ENCODE measurements around the gene NR1I2.
A peak's percentile ranks its signal among the peaks of the same experiment; 100 is the strongest.

Gene NR1I2

GRCh38 chr3:119794971-119795612 lies 13.2 kb downstream of the NR1I2 start:
- Mint-ChIP-seq H3K4me3 (no peak overlapping the region), H3K9me3 (ENCODE audit: low read depth) (no peaks in the 10 kb centered on the region), H3K36me3 (no peaks in the 10 kb centered on the region), H3K4me1 (ENCODE audit: low read depth) (no peaks in the 10 kb centered on the region), H3K27ac (no peak overlapping the region), H3K27me3 (peaks cover 8% of the 10 kb centered on the region)

- H3K36me3 Mint-ChIP-seq, result no peaks in the 10 kb centered on the region
- no peak overlapping the region for H3K4me3 Mint-ChIP-seq
- no peaks in the 10 kb centered on the region for H3K4me1 Mint-ChIP-seq (ENCODE audit: low read depth)
- no peak overlapping the region for H3K27ac Mint-ChIP-seq
- no peaks in the 10 kb centered on the region for H3K9me3 Mint-ChIP-seq (ENCODE audit: low read depth)
- H3K27me3 Mint-ChIP-seq, result peaks cover 13% of the 10 kb centered on the region
Observed at GRCh38 chr3:119795849-119796248, 13.9 kb downstream of the NR1I2 start.

DNA sequence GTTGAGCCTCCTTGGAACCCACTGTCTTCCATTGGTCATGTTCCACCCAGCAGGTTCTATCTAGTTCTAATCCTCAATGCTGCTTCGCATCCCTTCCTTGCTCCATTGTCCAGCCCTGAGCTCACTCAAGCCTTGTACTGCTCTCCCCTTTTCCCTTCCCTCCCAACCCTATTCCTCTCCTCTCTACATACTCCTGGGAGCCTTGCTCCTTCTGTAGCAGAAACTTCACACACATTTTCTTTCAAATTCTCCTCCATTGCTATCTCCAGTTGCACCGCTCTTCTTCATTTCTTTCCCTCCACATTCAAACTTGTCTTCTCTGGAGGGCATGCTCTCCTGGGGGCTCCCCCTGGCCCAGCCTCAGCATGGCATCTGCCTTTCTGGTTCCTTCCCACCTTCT lies 14.5 kb downstream of the NR1I2 start:
- H3K36me3 Mint-ChIP-seq, result no peaks in the 10 kb centered on the region
- H3K9me3 Mint-ChIP-seq (ENCODE audit: low read depth), result no peaks in the 10 kb centered on the region
- H3K27ac Mint-ChIP-seq, result no peak overlapping the region
- no peaks in the 10 kb centered on the region for H3K4me1 Mint-ChIP-seq (ENCODE audit: low read depth)
- H3K27me3 Mint-ChIP-seq, result peaks cover 13% of the 10 kb centered on the region
- H3K4me3 Mint-ChIP-seq, result no peak overlapping the region

DNA sequence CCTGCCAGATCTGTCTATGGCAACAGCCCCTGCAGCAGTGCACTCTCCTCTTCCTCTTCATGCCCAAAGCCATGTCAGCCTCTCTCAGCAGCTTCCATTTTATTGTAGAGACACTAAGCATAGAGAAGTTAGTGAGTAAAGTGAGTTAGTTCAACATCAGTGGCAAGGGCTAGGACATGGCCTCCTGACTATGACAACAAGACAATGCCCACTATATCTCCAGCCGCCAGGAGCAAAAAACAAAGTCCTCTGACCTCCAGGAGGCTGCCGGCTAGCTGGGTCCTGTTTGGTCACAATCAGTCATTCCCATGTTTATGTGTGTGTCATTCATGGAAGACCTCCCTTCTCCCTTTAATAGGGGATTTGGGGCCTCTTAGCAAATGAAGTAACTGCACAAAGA lies 14.9 kb downstream of the NR1I2 start:
- H3K27me3 Mint-ChIP-seq, result peaks cover 13% of the 10 kb centered on the region
- H3K4me3 Mint-ChIP-seq, result no peak overlapping the region
- H3K27ac Mint-ChIP-seq, result no peak overlapping the region
- no peaks in the 10 kb centered on the region for H3K4me1 Mint-ChIP-seq (ENCODE audit: low read depth)
- no peaks in the 10 kb centered on the region for H3K36me3 Mint-ChIP-seq
- no peaks in the 10 kb centered on the region for H3K9me3 Mint-ChIP-seq (ENCODE audit: low read depth)

DNA sequence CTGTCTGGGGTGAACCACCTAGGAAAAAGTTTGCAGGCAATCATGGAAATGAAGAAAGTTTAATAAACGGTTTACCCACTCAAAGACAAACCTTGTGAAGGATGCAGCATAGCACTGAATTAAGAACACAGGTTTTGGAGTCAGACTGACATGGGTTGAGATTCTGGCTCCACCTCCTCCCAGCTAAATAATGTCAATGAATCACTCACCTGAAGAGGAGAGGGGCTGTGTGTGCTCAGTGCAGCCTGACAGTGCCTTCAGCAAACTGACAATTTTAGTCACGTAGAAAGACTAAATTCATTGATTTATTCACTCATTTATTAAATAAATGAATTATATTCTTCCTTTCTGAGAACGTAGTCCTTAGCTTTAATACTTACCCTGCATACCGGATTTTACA lies 18.9 kb downstream of the NR1I2 start:
- Mint-ChIP-seq H3K4me1 (ENCODE audit: low read depth) (no peaks in the 10 kb centered on the region), H3K27ac (no peak overlapping the region), H3K4me3 (no peak overlapping the region), H3K36me3 (no peaks in the 10 kb centered on the region), H3K9me3 (ENCODE audit: low read depth) (no peaks in the 10 kb centered on the region), H3K27me3 (peaks cover 13% of the 10 kb centered on the region)

- Mint-ChIP-seq H3K27ac (no peak overlapping the region), H3K36me3 (no peaks in the 10 kb centered on the region), H3K27me3 (no peaks in the 10 kb centered on the region), H3K4me1 (ENCODE audit: low read depth) (peaks cover 10% of the 10 kb centered on the region), H3K4me3 (no peak overlapping the region), H3K9me3 (ENCODE audit: low read depth) (no peaks in the 10 kb centered on the region)
Observed at GRCh38 chr3:119808244-119808643, 26.3 kb downstream of the NR1I2 start.

GRCh38 chr3:119808843-119809242 lies 26.9 kb downstream of the NR1I2 start:
- peaks cover 10% of the 10 kb centered on the region for H3K4me1 Mint-ChIP-seq (ENCODE audit: low read depth)
- no peaks in the 10 kb centered on the region for H3K27me3 Mint-ChIP-seq
- H3K4me3 Mint-ChIP-seq, result no peak overlapping the region
- H3K36me3 Mint-ChIP-seq, result no peaks in the 10 kb centered on the region
- H3K9me3 Mint-ChIP-seq (ENCODE audit: low read depth), result no peaks in the 10 kb centered on the region
- H3K27ac Mint-ChIP-seq, result no peak overlapping the region

- H3K4me1 Mint-ChIP-seq (ENCODE audit: low read depth), result peaks cover 10% of the 10 kb centered on the region
- no peaks in the 10 kb centered on the region for H3K9me3 Mint-ChIP-seq (ENCODE audit: low read depth)
- H3K27me3 Mint-ChIP-seq, result no peaks in the 10 kb centered on the region
- peak overlapping the region; percentile 87 for H3K4me3 Mint-ChIP-seq
- H3K27ac Mint-ChIP-seq, result peak overlapping the region; percentile 92
- no peaks in the 10 kb centered on the region for H3K36me3 Mint-ChIP-seq
Observed at GRCh38 chr3:119809249-119810017, 27.5 kb downstream of the NR1I2 start.

DNA sequence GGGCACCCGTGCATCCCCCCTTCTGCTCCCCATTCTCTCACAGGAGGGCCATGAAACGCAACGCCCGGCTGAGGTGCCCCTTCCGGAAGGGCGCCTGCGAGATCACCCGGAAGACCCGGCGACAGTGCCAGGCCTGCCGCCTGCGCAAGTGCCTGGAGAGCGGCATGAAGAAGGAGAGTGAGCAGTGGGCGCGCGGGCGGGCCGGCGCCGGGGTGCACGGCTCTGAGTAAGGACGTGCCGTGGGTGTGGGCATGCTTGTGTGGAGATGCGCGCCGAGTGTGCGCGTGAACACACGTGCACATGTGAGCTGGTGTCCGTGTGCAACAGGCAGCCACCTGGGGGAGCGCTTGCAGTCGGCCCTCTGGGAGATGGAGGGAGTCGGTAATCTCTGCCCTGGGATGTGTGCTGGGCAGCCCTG lies 28.1 kb downstream of the NR1I2 start:
- Mint-ChIP-seq H3K4me3 (peak overlapping the region; percentile 87), H3K27ac (peak overlapping the region; percentile 92), H3K4me1 (ENCODE audit: low read depth) (peaks cover 10% of the 10 kb centered on the region), H3K9me3 (ENCODE audit: low read depth) (no peaks in the 10 kb centered on the region), H3K27me3 (no peaks in the 10 kb centered on the region), H3K36me3 (no peaks in the 10 kb centered on the region)

DNA sequence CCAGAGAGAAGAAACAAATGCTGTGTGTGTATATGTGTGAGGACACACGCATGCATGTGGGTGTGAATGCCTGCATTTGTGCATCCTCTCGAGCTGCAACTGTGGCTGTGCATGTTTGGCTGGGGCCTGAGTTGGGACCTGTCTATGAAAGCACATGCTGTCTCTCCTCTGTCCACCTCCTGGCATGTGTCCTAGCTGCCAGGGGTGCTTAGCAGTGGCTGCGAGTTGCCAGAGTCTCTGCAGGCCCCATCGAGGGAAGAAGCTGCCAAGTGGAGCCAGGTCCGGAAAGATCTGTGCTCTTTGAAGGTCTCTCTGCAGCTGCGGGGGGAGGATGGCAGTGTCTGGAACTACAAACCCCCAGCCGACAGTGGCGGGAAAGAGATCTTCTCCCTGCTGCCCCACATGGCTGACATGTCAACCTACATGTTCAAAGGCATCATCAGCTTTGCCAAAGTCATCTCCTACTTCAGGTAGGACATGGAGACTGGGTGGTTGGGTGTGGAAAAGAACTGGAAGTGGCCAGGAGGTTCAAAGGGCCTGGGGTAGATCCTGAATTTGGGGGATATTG lies 30.7 kb downstream of the NR1I2 start:
- H3K27me3 Mint-ChIP-seq, result peaks cover under 1% of the 10 kb centered on the region
- no peaks in the 10 kb centered on the region for H3K36me3 Mint-ChIP-seq
- H3K27ac Mint-ChIP-seq, result no peak overlapping the region

DNA sequence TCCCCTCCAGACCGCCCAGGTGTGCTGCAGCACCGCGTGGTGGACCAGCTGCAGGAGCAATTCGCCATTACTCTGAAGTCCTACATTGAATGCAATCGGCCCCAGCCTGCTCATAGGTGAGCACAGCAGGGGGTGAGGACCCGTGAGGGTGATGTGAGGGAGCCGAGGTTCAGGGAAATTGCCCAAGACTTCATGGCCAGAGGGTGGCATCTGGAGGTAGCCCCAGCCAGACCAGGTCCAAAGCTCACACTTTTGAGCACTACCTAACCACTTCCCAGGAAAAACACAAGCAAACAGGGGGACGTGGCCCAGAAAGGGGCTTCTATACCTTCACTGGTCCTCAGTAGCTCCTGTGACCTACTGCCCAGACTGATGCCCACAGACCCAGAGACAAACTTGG lies 33.8 kb downstream of the NR1I2 start:
- H3K36me3 Mint-ChIP-seq, result no peaks in the 10 kb centered on the region
- H3K4me1 Mint-ChIP-seq (ENCODE audit: low read depth), result peaks cover 1% of the 10 kb centered on the region
- H3K27me3 Mint-ChIP-seq, result peaks cover 1% of the 10 kb centered on the region
- no peak overlapping the region for H3K27ac Mint-ChIP-seq
- H3K9me3 Mint-ChIP-seq (ENCODE audit: low read depth), result no peaks in the 10 kb centered on the region
- no peak overlapping the region for H3K4me3 Mint-ChIP-seq

More for the DNA sequence above, 30.7 kb downstream of the NR1I2 start:
- H3K9me3 Mint-ChIP-seq (ENCODE audit: low read depth), result no peaks in the 10 kb centered on the region
- peaks cover 10% of the 10 kb centered on the region for H3K4me1 Mint-ChIP-seq (ENCODE audit: low read depth)
- H3K4me3 Mint-ChIP-seq, result no peak overlapping the region

DNA sequence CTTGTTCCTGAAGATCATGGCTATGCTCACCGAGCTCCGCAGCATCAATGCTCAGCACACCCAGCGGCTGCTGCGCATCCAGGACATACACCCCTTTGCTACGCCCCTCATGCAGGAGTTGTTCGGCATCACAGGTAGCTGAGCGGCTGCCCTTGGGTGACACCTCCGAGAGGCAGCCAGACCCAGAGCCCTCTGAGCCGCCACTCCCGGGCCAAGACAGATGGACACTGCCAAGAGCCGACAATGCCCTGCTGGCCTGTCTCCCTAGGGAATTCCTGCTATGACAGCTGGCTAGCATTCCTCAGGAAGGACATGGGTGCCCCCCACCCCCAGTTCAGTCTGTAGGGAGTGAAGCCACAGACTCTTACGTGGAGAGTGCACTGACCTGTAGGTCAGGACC lies 35.2 kb downstream of the NR1I2 start:
- H3K36me3 Mint-ChIP-seq, result no peaks in the 10 kb centered on the region
- no peak overlapping the region for H3K4me3 Mint-ChIP-seq
- no peak overlapping the region for H3K27ac Mint-ChIP-seq
- no peaks in the 10 kb centered on the region for H3K9me3 Mint-ChIP-seq (ENCODE audit: low read depth)
- peaks cover 3% of the 10 kb centered on the region for H3K4me1 Mint-ChIP-seq (ENCODE audit: low read depth)
- peaks cover 1% of the 10 kb centered on the region for H3K27me3 Mint-ChIP-seq

DNA sequence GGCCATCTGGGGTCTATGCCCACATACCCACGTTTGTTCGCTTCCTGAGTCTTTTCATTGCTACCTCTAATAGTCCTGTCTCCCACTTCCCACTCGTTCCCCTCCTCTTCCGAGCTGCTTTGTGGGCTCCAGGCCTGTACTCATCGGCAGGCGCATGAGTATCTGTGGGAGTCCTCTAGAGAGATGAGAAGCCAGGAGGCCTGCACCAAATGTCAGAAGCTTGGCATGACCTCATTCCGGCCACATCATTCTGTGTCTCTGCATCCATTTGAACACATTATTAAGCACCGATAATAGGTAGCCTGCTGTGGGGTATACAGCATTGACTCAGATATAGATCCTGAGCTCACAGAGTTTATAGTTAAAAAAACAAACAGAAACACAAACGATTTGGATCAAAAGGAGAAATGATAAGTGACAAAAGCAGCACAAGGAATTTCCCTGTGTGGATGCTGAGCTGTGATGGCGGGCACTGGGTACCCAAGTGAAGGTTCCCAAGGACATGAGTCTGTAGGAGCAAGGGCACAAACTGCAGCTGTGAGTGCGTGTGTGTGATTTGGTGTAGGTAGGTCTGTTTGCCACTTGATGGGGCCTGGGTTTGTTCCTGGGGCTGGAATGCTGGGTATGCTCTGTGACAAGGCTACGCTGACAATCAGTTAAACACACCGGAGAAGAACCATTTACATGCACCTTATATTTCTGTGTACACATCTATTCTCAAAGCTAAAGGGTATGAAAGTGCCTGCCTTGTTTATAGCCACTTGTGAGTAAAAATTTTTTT lies 35.9 kb downstream of the NR1I2 start:
- no peaks in the 10 kb centered on the region for H3K9me3 Mint-ChIP-seq (ENCODE audit: low read depth)
- H3K36me3 Mint-ChIP-seq, result no peaks in the 10 kb centered on the region
- peaks cover 1% of the 10 kb centered on the region for H3K27me3 Mint-ChIP-seq
- no peak overlapping the region for H3K27ac Mint-ChIP-seq
- H3K4me1 Mint-ChIP-seq (ENCODE audit: low read depth), result peaks cover 3% of the 10 kb centered on the region
- no peak overlapping the region for H3K4me3 Mint-ChIP-seq

DNA sequence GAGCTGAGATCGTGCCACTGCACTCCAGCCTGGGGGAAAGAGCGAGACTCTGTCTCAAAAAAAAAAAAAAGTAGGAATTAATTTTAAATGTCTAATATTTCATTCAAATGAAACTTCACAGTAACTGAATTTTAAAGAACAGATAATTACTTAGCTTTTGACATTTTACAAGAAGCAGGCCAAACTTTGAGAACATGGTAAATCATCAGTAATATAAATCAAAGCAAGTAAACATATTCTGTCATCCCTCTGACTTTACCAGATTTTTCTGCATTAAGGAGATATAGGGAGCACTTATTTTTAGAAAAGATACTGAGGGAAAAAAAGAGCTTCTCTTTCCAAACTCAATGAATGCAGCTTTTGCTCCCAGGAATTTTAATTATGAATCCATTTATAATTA lies 37.0 kb downstream of the NR1I2 start:
- Mint-ChIP-seq H3K27me3 (peaks cover 1% of the 10 kb centered on the region), H3K4me1 (ENCODE audit: low read depth) (peaks cover 3% of the 10 kb centered on the region), H3K9me3 (ENCODE audit: low read depth) (no peaks in the 10 kb centered on the region), H3K4me3 (no peak overlapping the region), H3K36me3 (no peaks in the 10 kb centered on the region), H3K27ac (no peak overlapping the region)

- Mint-ChIP-seq H3K4me3 (no peak overlapping the region), H3K9me3 (ENCODE audit: low read depth) (no peaks in the 10 kb centered on the region), H3K4me1 (ENCODE audit: low read depth) (peaks cover 3% of the 10 kb centered on the region), H3K27me3 (peaks cover 1% of the 10 kb centered on the region), H3K36me3 (no peaks in the 10 kb centered on the region), H3K27ac (no peak overlapping the region)
Observed at GRCh38 chr3:119819806-119820205, 37.9 kb downstream of the NR1I2 start.

All from activated naive CD8-positive, alpha-beta T cell (primary cell).